ENCODE results near the gene ZNF695.

ZNF695 gene

DNA sequence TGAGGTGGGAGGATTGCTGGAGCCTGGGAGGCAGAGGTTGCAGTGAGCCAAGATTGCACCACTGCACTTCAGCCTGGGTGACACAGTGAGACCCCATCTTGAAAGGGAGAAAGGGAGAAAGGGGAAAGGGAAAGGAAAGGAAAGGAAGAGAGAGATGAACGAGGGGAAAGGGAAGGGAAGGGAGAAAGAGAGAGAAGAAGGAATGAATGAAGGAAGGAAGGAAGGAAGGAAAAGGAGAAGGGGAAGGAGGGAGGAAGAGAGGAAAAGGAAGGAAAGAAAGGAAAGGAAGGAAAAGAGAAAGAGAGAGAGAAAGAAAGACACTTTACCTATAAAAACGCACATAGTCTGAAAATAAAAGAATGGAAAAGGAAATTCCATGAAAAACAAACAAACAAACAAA lies 18.0 kb downstream of the ZNF695 start:
- Histone ChIP-seq H3K9me3 (replicated peaks in 1 of 2; ENCODE audit: control insufficient read depth in 2 of 2, insufficient read depth in 1 of 2, low read depth in 1 of 2, low read length in 2 of 2) (peaks cover 45 to 93% of the 10 kb centered on the region in 2 donors), H3K4me3 (ENCODE audit: low read length in 2 of 2) (no peak overlapping the region)

DNA sequence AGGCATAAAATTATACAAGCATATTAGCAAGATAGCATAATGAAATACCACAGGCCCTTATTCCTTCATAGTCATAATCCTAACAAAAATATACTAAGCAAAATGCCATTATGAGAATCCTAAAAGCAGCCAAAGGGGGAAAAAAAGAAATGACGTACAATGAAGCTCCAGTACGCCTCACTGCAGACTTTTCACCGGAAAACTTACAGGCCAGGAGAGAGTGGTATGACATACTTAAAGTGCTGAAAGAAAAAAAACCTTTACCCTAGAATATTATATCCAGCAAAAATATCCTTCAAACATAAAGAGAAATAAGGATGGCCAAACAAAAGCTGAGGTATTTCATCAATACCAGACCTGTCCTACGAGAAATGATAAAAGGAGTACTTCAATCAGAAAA lies 19.5 kb downstream of the ZNF695 start:
- no CpG with 5 or more reads among the region's 4 CpGs for WGBS, 2 donors (ENCODE audit: extremely low coverage in 2 of 2, insufficient read length in 2 of 2, insufficient replicate concordance in 1 of 2)
- no peak for DNase-seq (ENCODE audit: low spot score)
- Histone ChIP-seq H2BK120ac (ENCODE audit: low read depth, low read length) (no peak overlapping the region), H3K18ac (ENCODE audit: low read length) (no peak overlapping the region), H3K79me1 (ENCODE audit: low read depth, low read length) (no peaks in the 10 kb centered on the region), H3K27me3 (ENCODE audit: control insufficient read depth in 3 of 3, insufficient read depth in 3 of 3, low read depth in 1 of 3, low read length in 3 of 3) (no peaks in the 10 kb centered on the region), H2AK5ac (ENCODE audit: low read depth, low read length) (no peak overlapping the region), H3K4me2 (ENCODE audit: insufficient read depth, low read length, poor library complexity, severe bottlenecking) (no peak overlapping the region), H2BK15ac (ENCODE audit: low read length) (no peak overlapping the region), H3K9ac (ENCODE audit: low read depth, low read length, poor library complexity) (no peak overlapping the region), H3K4ac (ENCODE audit: low read length) (no peak overlapping the region), H3K9me3 (replicated peaks in 1 of 2; ENCODE audit: control insufficient read depth in 2 of 2, insufficient read depth in 1 of 2, low read depth in 1 of 2, low read length in 2 of 2) (peaks cover 52 to 98% of the 10 kb centered on the region in 2 donors), H4K8ac (ENCODE audit: low read depth, low read length) (no peak overlapping the region), H3K23ac (ENCODE audit: low read depth, low read length, poor library complexity) (no peak overlapping the region), H2AFZ (ENCODE audit: low read length) (no peak overlapping the region), H3K27ac (replicated peaks; ENCODE audit: low read length) (no peak overlapping the region), H3K4me1 (ENCODE audit: control insufficient read depth in 2 of 2, insufficient read depth in 1 of 2, low read depth in 1 of 2, low read length in 2 of 2) (no peaks in the 10 kb centered on the region), H2BK12ac (ENCODE audit: low read length) (no peak overlapping the region), H3K14ac (ENCODE audit: low read length) (no peak overlapping the region), H4K91ac (ENCODE audit: low read depth, low read length, poor library complexity) (no peak overlapping the region), H3K36me3 (replicated peaks in 1 of 2; ENCODE audit: control insufficient read depth in 2 of 2, insufficient read depth in 2 of 2, low read length in 2 of 2) (peaks cover 44 to 87% of the 10 kb centered on the region in 2 donors), H2BK5ac (ENCODE audit: low read length) (no peak overlapping the region), H3K4me3 (ENCODE audit: low read length in 2 of 2) (no peak overlapping the region)

More for the DNA sequence above, 18.0 kb downstream of the ZNF695 start:
- H3K4ac ChIP-seq (ENCODE audit: low read length) = no peak overlapping the region
- H3K23ac ChIP-seq (ENCODE audit: low read depth, low read length, poor library complexity) = no peak overlapping the region
- H3K27ac ChIP-seq (replicated peaks; ENCODE audit: low read length) = no peak overlapping the region
- no peaks in the 10 kb centered on the region for H3K4me1 ChIP-seq (ENCODE audit: control insufficient read depth in 2 of 2, insufficient read depth in 1 of 2, low read depth in 1 of 2, low read length in 2 of 2)
- H4K91ac ChIP-seq (ENCODE audit: low read depth, low read length, poor library complexity) = no peak overlapping the region
- no peak overlapping the region for H2BK15ac ChIP-seq (ENCODE audit: low read length)
- H3K27me3 ChIP-seq (ENCODE audit: control insufficient read depth in 3 of 3, insufficient read depth in 3 of 3, low read depth in 1 of 3, low read length in 3 of 3) = no peaks in the 10 kb centered on the region
- H2BK12ac ChIP-seq (ENCODE audit: low read length) = no peak overlapping the region
- 81 to 100% methylated on average over 1 of the region's 2 CpGs for WGBS, 2 donors (ENCODE audit: extremely low coverage in 2 of 2, insufficient read length in 2 of 2, insufficient replicate concordance in 1 of 2)
- no peak overlapping the region for H2AK5ac ChIP-seq (ENCODE audit: low read depth, low read length)
- H3K4me2 ChIP-seq (ENCODE audit: insufficient read depth, low read length, poor library complexity, severe bottlenecking) = no peak overlapping the region
- no peak overlapping the region for H2BK5ac ChIP-seq (ENCODE audit: low read length)
- no peak overlapping the region for H2BK120ac ChIP-seq (ENCODE audit: low read depth, low read length)
- no peak overlapping the region for H3K9ac ChIP-seq (ENCODE audit: low read depth, low read length, poor library complexity)
- no peak overlapping the region for H4K8ac ChIP-seq (ENCODE audit: low read depth, low read length)
- H2AFZ ChIP-seq (ENCODE audit: low read length) = no peak overlapping the region
- no peak overlapping the region for H3K18ac ChIP-seq (ENCODE audit: low read length)
- H3K36me3 ChIP-seq (replicated peaks in 1 of 2; ENCODE audit: control insufficient read depth in 2 of 2, insufficient read depth in 2 of 2, low read length in 2 of 2) = peaks cover 36 to 82% of the 10 kb centered on the region in 2 donors
- no peak for DNase-seq (ENCODE audit: low spot score)
- H3K14ac ChIP-seq (ENCODE audit: low read length) = no peak overlapping the region
- H3K79me1 ChIP-seq (ENCODE audit: low read depth, low read length) = no peaks in the 10 kb centered on the region

DNA sequence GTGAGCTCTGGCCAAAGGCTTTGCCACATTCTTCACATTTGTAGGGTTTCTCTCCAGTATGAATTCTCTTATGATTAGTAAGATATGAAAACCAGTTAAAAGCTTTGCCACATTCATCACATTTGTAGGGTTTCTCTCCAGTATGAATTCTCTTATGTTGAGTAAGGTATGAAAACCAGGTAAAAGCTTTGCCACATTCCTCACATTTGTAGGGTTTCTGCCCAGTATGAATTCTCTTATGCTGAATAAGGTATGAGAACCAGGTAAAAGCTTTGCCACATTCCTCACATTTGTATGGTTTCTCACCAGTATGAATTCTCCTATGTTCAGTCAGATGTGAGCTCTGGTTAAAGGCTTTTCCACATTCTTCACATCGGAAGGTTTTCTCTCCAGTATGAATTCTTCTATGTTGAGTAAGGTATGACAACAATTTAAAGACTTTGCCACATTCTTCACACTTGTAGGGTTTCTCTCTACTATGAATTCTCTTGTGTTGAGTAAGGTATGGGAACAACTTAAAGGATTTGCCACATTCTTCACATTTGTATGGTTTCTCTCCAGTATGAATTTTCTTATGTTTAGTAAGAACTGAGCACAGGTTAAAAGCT lies 20.7 kb downstream of the ZNF695 start:
- H3K9ac ChIP-seq (ENCODE audit: low read depth, low read length, poor library complexity) = no peak overlapping the region
- no peak overlapping the region for H3K18ac ChIP-seq (ENCODE audit: low read length)
- H2BK15ac ChIP-seq (ENCODE audit: low read length) = no peak overlapping the region
- H3K36me3 ChIP-seq (replicated peaks in 1 of 2; ENCODE audit: control insufficient read depth in 2 of 2, insufficient read depth in 2 of 2, low read length in 2 of 2) = peaks cover 43 to 85% of the 10 kb centered on the region in 2 donors
- peaks cover 50 to 95% of the 10 kb centered on the region in 2 donors for H3K9me3 ChIP-seq (replicated peaks in 1 of 2; ENCODE audit: control insufficient read depth in 2 of 2, insufficient read depth in 1 of 2, low read depth in 1 of 2, low read length in 2 of 2)
- H4K8ac ChIP-seq (ENCODE audit: low read depth, low read length) = no peak overlapping the region
- H3K4me1 ChIP-seq (ENCODE audit: control insufficient read depth in 2 of 2, insufficient read depth in 1 of 2, low read depth in 1 of 2, low read length in 2 of 2) = no peaks in the 10 kb centered on the region
- no peak overlapping the region for H3K14ac ChIP-seq (ENCODE audit: low read length)
- H3K79me1 ChIP-seq (ENCODE audit: low read depth, low read length) = no peaks in the 10 kb centered on the region
- H4K91ac ChIP-seq (ENCODE audit: low read depth, low read length, poor library complexity) = no peak overlapping the region
- no peak overlapping the region for H2BK5ac ChIP-seq (ENCODE audit: low read length)
- no peak overlapping the region for H2BK12ac ChIP-seq (ENCODE audit: low read length)
- no peak overlapping the region for H3K4me3 ChIP-seq (ENCODE audit: low read length in 2 of 2)
- no peak overlapping the region for H3K23ac ChIP-seq (ENCODE audit: low read depth, low read length, poor library complexity)
- H3K27ac ChIP-seq (replicated peaks; ENCODE audit: low read length) = no peak overlapping the region
- no peak overlapping the region for H2BK120ac ChIP-seq (ENCODE audit: low read depth, low read length)
- no peaks in the 10 kb centered on the region for H3K27me3 ChIP-seq (ENCODE audit: control insufficient read depth in 3 of 3, insufficient read depth in 3 of 3, low read depth in 1 of 3, low read length in 3 of 3)
- H3K4me2 ChIP-seq (ENCODE audit: insufficient read depth, low read length, poor library complexity, severe bottlenecking) = no peak overlapping the region
- H2AK5ac ChIP-seq (ENCODE audit: low read depth, low read length) = no peak overlapping the region
- WGBS, 2 donors (ENCODE audit: extremely low coverage in 2 of 2, insufficient read length in 2 of 2, insufficient replicate concordance in 1 of 2) = no CpG with 5 or more reads among the region's 1 CpG
- H2AFZ ChIP-seq (ENCODE audit: low read length) = no peak overlapping the region
- H3K4ac ChIP-seq (ENCODE audit: low read length) = no peak overlapping the region
- no peak for DNase-seq (ENCODE audit: low spot score)

DNA sequence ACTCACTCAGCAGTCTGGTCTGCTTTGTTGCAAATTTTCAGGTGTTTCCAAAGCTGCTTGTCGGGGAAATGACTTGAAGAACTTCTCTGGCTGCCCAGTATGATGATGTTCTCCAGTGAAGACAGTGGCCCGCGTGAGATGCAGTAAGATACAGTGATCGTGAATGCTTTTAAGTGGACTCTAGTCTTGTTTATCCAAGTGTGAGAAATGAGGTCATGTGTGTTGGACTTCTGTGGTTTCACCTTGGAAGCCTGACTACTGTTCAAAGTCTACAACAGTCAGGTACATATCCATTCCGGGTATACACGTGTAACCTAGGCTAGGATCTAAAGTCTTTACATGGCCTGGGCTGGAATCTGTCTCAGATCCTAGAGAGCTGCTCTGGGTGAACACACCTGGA lies 29.1 kb downstream of the ZNF695 start:
- Histone ChIP-seq H2BK12ac (ENCODE audit: low read length) (no peak overlapping the region), H3K36me3 (replicated peaks in 1 of 2; ENCODE audit: control insufficient read depth in 2 of 2, insufficient read depth in 2 of 2, low read length in 2 of 2) (peaks cover 32 to 86% of the 10 kb centered on the region in 2 donors)
- WGBS, 2 donors (ENCODE audit: extremely low coverage in 2 of 2, insufficient read length in 2 of 2, insufficient replicate concordance in 1 of 2) = no CpG with 5 or more reads among the region's 6 CpGs

More for the DNA sequence above, 29.1 kb downstream of the ZNF695 start:
- Histone ChIP-seq H3K79me1 (ENCODE audit: low read depth, low read length) (no peaks in the 10 kb centered on the region), H2BK15ac (ENCODE audit: low read length) (no peak overlapping the region), H3K27ac (replicated peaks; ENCODE audit: low read length) (no peak overlapping the region), H4K91ac (ENCODE audit: low read depth, low read length, poor library complexity) (no peak overlapping the region), H4K8ac (ENCODE audit: low read depth, low read length) (no peak overlapping the region), H3K4ac (ENCODE audit: low read length) (no peak overlapping the region), H3K23ac (ENCODE audit: low read depth, low read length, poor library complexity) (no peak overlapping the region), H2BK120ac (ENCODE audit: low read depth, low read length) (no peak overlapping the region), H3K9me3 (replicated peaks in 1 of 2; ENCODE audit: control insufficient read depth in 2 of 2, insufficient read depth in 1 of 2, low read depth in 1 of 2, low read length in 2 of 2) (peaks cover 36 to 92% of the 10 kb centered on the region in 2 donors), H2BK5ac (ENCODE audit: low read length) (no peak overlapping the region), H2AFZ (ENCODE audit: low read length) (no peak overlapping the region), H3K27me3 (ENCODE audit: control insufficient read depth in 3 of 3, insufficient read depth in 3 of 3, low read depth in 1 of 3, low read length in 3 of 3) (no peaks in the 10 kb centered on the region), H3K14ac (ENCODE audit: low read length) (no peak overlapping the region), H3K9ac (ENCODE audit: low read depth, low read length, poor library complexity) (no peak overlapping the region), H3K4me2 (ENCODE audit: insufficient read depth, low read length, poor library complexity, severe bottlenecking) (no peak overlapping the region), H3K4me3 (ENCODE audit: low read length in 2 of 2) (no peak overlapping the region), H3K18ac (ENCODE audit: low read length) (no peak overlapping the region), H3K4me1 (ENCODE audit: control insufficient read depth in 2 of 2, insufficient read depth in 1 of 2, low read depth in 1 of 2, low read length in 2 of 2) (no peaks in the 10 kb centered on the region), H2AK5ac (ENCODE audit: low read depth, low read length) (no peak overlapping the region)
- no peak for DNase-seq (ENCODE audit: low spot score)
